EH (cell line): Measurements from ENCODE around the gene ZNF25.
"Not testable (repeated sequence)": the region's sequence is repeated elsewhere in the genome, so short reads cannot be mapped to it uniquely, and the experiment has no call there.

Source experiments
- DNase-seq: peaks from one replicate; pipeline ENCODE4 v3.0.0-alpha.2; 2015; ENCODE audit warnings: low read depth

Gene ZNF25

GRCh38 chr10:37947526-37947925, 28.9 kb downstream of the ZNF25 start:
- DNase-seq: no peak

DNA sequence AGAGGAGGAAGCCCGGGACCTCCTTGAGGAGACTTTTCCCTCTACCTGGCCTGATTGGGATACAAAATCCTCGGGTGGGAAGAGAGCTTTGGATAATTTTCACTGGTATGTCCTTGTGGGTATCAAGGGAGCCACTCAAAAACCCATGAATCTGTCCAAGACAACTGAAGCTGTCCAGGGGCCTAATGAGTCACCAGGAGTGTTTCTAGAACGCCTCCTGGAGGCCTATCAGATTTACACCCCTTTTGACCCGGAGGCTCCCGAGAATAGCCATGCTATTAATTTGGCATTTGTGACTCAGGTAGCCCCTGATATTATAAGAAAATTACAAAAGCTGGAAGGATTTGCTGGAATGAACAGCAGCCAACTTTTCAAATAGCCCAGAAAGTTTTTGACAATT, 38.6 kb downstream of the ZNF25 start:
- DNase-seq: no peak

GRCh38 chr10:37934791-37935190, 41.7 kb downstream of the ZNF25 start:
- no peak for DNase-seq

DNA sequence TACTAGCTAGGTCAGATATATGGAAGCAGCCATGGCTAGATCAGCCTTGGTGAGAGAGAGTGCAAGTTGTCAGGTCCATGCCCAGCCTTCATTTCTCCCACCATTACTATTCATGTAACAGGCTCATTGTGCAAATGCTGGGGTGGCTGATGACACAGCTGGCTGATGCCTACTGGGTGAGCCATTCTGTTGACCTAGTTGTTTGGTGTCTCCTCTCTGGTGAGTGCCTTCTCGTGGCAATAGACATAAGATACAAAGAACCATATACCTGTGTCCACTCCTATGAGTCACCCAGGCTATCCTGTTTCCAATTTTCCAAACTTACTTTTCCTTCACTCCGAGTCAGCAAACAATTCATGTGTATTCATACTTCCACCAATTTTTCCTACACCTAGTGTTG, 46.0 kb downstream of the ZNF25 start:
- DNase-seq: no peak

- not testable (repeated sequence) for DNase-seq
These were observed 68.3 kb downstream of the ZNF25 start for GRCh38 chr10:37908165-37908564.

DNA sequence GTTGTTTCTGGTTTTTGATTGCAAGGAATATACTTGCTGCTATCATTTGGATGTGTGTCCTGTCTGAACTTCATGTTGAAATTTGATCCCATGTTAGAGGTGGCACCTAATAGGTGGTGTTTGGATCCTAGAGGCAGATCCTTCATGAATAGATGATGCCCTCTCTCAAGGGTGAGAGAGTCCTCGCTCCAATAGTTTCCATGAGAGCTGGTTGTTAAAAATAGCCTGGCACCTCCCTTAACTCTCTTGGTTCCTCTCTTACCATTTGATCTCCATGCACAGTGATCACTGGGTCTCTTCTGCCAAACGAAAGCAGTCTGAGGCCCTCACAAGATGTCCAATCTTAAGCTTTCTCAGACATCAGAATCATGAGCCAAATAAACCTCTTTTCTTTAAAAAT, 70.1 kb downstream of the ZNF25 start:
- no peak for DNase-seq
